ENCODE measurements around the gene ING2.
"Not testable (repeated sequence)": the region's sequence is repeated elsewhere in the genome, so short reads cannot be mapped to it uniquely, and the experiment has no call there.

ING2 gene

GRCh38 chr4:183550345-183551093 lies 45.7 kb downstream of the ING2 start:
- no peak for DNase-seq

- no peak for DNase-seq
Measured at GRCh38 chr4:183552274-183553146, 47.7 kb downstream of the ING2 start.

GRCh38 chr4:183553147-183553478 lies 48.3 kb downstream of the ING2 start:
- not testable (repeated sequence) for DNase-seq

- DNase-seq = no peak
Measured at GRCh38 chr4:183553601-183554345, 48.9 kb downstream of the ING2 start.

- no peak for DNase-seq
Measured at GRCh38 chr4:183554346-183554686, 49.5 kb downstream of the ING2 start.

GRCh38 chr4:183554878-183555585 lies 50.2 kb downstream of the ING2 start:
- DNase-seq = no peak

- DNase-seq = no peak
Measured at GRCh38 chr4:183556947-183557346, 52.1 kb downstream of the ING2 start.

- no peak for DNase-seq
Measured at GRCh38 chr4:183557611-183558010, 52.8 kb downstream of the ING2 start.

- no peak for DNase-seq
Measured at GRCh38 chr4:183558873-183559272, 54.0 kb downstream of the ING2 start.

GRCh38 chr4:183561905-183562304 lies 57.0 kb downstream of the ING2 start:
- DNase-seq = no peak

Data from SIG-M5 (cell line).